ENCODE results near the gene PLEKHG4B. TPM values are rescaled to one million over a fixed set of nuclear protein-coding genes. Genes with fewer than 3 reads are reported as not detected.

The PLEKHG4B gene
- total RNA-seq, 1 experiment from 2014 or later = 44.3 TPM

GRCh38 chr5:206927-207536 is 115.1 kb downstream of the PLEKHG4B start:
- Histone ChIP-seq H3K79me2 (ENCODE audit: insufficient read depth, low read length) (peaks cover 6% of the 10 kb centered on the region), H3K14ac (ENCODE audit: insufficient read depth, low read length) (no peak overlapping the region), H3K4ac (ENCODE audit: low read depth, low read length) (no peak overlapping the region), H3T11ph (ENCODE audit: low read length) (no peak overlapping the region), H4K91ac (ENCODE audit: insufficient read length, low read depth, low read length) (no peak overlapping the region), H3K4me1 (ENCODE audit: insufficient read depth, low read length) (peaks cover 3% of the 10 kb centered on the region; the same call in 1 of the 2 replicates), H3K23ac (ENCODE audit: insufficient read length, low read depth, low read length) (no peak overlapping the region), H2BK15ac (ENCODE audit: low read depth, low read length) (no peak overlapping the region), H2BK120ac (ENCODE audit: low read depth, low read length, poor library complexity, severe bottlenecking) (no peak overlapping the region), H3K18ac (ENCODE audit: insufficient read length, low read depth, low read length) (no peak overlapping the region), H3K9ac (ENCODE audit: extremely low read depth, insufficient read length, low read length) (no peak overlapping the region), H3K79me1 (ENCODE audit: insufficient read depth, low read depth, low read length, poor library complexity, severe bottlenecking) (peaks cover 15% of the 10 kb centered on the region), H3K9me3 (ENCODE audit: control insufficient read depth, low read depth, low read length) (no peaks in the 10 kb centered on the region), H2BK20ac (ENCODE audit: low read depth, low read length, poor library complexity, severe bottlenecking) (no peak overlapping the region), H4K8ac (replicated peaks; ENCODE audit: insufficient read length, low read depth, low read length) (no peak overlapping the region), H4K5ac (ENCODE audit: insufficient read length, low read depth, low read length) (no peak overlapping the region), H3K27me3 (ENCODE audit: insufficient read depth, low read length) (no peaks in the 10 kb centered on the region), H2BK12ac (ENCODE audit: insufficient read length, low read depth, low read length) (no peak overlapping the region), H3K27ac (ENCODE audit: insufficient read length, low read depth, low read length) (no peak overlapping the region), H2AFZ (ENCODE audit: low read length) (no peak overlapping the region), H4K20me1 (ENCODE audit: control insufficient read depth, insufficient read depth, insufficient read length) (no peaks in the 10 kb centered on the region), H3K4me2 (ENCODE audit: insufficient read depth, insufficient read length, low read length) (no peak overlapping the region), H3K56ac (ENCODE audit: insufficient read length, low read depth, low read length) (no peak overlapping the region), H2AK5ac (ENCODE audit: insufficient read length, low read length) (no peak overlapping the region), H2BK5ac (ENCODE audit: insufficient read length, low read length) (no peak overlapping the region), H3K23me2 (ENCODE audit: insufficient read length, low read depth, low read length, poor library complexity, severe bottlenecking) (no peaks in the 10 kb centered on the region)
- Mint-ChIP-seq H3K36me3 (ENCODE audit: insufficient read depth in 1 of 3, low read depth in 3 of 3) (peaks cover 4 to 31% (median 27%) of the 10 kb centered on the region in 3 experiments; a peak in 6 of 7 replicates), H3K4me1 (peaks cover 6 to 8% of the 10 kb centered on the region in 2 experiments; a peak in 3 of 4 replicates), H3K9me3 (no peaks in the 10 kb centered on the region), H3K27ac (peak overlapping the region in 2 of 3 experiments; percentile 27; a peak in 1 of 7 replicates), H3K27me3 (ENCODE audit: low read depth) (no peaks in the 10 kb centered on the region), H3K4me3 (no peak overlapping the region)
- 100% methylated on average over 1 of the region's 8 CpGs for WGBS (ENCODE audit: extremely low coverage, insufficient read length, low lambda C conversion rate)
- no peak for TF ChIP-seq CTCF (conservative IDR thresholded peaks at IDR 0.05)
- no peak for DNase-seq

Data from H9 (cell line).